CD4-positive, alpha-beta T cell treated with Interleukin-1 beta for 1 hour (primary cell): Measurements from ENCODE around the gene LAMB1.
"Not testable (repeated sequence)": the region's sequence is repeated elsewhere in the genome, so short reads cannot be mapped to it uniquely, and the experiment has no call there.

Source experiments
- DNase-seq, 2 donors: peaks; one replicate each; pipeline ENCODE4 v3.0.0-alpha.2; 2020 to 2022

The LAMB1 gene

DNA sequence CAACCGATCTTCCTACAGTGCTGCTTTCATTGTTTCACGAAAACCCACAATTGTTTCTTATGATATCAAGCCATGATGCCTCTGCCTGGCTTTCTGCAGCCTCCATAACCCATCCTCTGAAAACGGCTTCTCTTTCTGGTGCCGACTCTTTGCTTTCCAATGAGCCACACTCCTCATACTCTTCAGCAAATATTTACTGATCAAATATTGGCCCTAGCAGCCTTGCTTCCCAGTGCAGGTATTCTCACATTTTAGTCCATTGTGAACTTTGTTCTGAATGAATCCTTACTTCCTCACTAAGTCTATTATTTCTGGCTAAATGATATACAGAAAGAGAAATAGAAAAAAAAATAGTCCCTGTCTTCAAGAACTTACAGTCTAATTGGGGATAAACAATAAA, 35.5 kb downstream of the LAMB1 start:
- no peak for DNase-seq

DNA sequence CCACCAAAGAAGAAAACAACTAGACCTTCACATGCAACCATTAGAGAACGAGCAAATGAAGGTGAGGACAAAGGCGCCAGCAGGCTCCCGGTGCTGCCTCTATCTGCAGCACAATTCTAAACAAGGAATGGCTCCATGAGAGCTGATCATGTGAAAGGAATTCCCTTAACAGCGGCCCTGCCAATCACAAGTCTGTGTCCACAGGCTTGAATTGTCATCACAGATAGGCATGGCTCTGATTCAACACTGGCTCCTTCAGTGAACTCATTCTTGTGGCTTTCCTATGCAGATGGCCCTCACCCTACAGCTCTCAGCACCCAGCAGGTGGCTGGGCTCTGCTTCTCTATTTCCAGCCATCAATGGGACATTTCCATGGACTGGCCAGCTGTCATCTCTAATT, 36.2 kb downstream of the LAMB1 start:
- DNase-seq, result no peak

DNA sequence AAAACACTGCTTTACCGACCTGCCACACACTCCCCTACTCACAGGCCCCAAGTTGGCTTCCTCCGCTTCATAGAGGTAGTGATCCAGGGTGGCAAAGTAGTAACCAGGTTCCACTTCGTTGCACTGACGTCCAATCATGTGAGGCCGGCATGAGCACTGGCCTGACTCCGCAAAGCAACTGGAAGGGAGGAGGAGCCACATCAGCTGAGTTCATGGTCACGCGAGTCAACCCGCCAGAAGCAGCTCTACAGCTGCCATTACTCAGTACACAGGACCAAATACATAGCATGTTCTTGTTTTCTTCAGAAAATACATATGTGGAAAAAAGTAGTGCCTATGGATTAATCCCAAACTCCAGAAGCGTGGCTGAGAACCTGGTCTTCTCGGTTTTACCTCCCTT, 38.5 kb downstream of the LAMB1 start:
- no peak for DNase-seq

DNA sequence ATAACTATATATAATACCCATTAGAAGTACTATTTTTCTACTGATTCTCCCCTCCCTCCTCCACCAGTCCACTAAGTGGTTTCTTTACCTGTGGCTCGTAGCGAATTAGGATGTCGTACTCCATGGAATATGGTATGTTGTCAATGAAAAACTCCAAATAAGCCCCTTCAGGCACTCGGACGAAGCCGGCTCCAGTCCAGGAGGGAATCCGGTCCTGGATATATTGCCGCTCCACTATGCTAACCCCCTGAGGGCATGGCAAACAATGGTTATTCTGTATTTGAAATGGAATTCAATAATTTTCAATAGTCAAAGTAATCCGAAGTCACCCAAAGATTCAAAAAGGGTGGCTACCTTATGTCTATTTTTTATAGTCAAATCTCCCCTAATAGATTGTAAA, 40.1 kb downstream of the LAMB1 start:
- no peak for DNase-seq

DNA sequence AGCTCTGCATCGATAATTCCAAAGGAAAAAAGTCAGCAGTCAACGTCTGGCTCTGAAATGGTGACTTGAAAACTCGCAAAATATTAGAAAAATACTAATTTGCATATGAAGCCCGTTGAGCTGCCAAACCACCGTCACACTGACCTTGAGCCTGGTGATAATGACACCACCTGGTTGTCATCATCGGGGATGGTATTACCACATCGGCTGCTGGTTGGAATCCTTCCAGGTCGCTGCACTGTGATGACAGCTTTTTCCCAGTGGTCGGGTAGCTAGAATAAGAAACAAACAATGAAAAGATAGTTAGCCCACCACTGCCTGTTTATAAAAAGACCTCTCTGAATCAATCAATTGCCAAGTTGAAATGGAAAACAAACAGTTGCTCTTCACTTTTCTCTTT, 41.6 kb downstream of the LAMB1 start:
- DNase-seq, result no peak

DNA sequence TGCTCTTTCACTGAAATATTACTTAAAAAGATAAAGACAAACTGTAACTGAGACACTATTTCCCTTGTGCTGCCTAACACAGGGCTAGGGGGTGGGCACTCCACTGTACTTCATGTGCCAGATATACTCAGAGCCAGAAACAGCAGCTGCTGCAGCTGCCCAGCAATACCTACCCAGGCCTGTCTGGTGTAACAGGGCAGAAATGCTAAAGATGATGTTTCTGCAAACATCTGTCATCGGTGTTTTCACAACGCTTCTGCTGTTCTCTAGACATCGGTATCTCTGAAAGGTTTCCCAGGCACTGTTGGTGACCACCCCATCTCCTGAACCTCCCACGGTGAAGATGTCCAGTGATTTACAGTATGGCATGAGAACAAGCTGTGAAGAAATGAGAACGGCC, 42.7 kb downstream of the LAMB1 start:
- DNase-seq, result no peak

DNA sequence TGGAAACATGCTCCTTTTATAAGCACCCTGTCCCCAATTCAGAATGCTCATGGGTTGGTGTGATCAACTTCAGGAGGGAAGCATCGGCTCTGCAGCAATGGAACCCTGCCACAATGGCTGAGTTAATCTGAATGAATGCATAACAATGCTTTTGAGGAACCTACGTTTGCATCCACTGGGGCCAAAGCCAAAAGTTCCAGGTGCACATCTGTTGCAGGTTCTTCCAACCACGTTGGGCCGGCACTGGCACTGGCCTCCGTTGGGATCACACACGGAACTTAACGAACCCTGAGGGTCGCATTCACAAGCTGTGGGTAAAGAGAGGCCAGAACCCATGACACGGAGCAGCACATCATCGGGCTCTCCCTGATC, 43.4 kb downstream of the LAMB1 start:
- DNase-seq, result no peak

DNA sequence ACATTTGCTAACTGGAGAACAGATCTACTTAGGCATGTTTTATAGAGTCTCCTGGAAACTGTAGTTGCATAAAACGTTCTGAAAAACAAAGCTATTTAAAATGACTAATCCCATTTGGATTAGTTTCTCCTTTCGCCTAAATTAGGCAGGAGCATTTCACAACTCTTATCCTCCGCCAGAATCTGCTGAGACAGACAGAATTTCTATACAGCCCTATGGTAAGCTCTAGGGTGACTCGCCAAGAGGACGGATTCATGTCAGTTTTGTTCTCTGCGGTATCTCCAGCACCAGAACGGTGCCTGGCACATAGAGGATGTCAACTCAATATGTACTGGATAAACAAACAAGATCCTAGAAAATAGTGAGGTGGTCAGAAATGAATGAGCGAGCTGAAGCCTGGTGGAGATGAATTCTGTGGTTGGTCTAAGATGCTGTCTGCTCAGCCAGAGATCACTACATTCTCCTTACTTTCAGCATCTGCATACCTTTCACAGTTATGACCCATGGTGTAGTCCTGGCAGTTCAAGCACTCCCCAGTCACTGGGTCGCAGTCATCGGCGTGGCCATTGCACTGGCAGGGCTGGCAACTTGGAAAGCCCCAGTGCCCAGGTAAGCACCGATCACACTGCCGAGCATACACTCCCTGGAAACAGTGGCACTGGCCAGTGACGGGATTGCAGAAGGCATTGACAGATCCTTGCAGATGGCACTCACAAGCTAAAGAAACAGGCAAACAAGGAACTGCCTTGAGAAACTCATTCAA, 44.0 kb downstream of the LAMB1 start:
- no peak for DNase-seq

DNA sequence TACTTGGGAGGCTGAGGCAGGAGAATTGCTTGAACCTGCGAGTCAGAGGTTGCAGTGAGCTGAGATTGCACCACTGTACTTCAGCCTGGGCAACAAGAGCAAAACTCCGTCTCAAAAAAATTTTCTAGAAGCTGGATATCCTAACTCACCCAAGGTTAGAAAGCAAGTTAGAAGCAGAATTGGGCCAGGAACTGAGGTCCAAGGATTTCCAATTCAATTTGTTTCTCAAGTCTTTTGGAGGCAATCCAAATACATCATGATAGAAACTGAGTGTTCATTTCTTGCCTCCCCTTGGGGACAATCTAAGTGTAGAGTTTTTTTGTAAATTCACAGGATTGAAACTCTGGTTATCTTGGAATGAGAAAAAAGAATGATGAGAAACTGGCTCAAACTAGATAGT, 45.5 kb downstream of the LAMB1 start:
- DNase-seq, result no peak

DNA sequence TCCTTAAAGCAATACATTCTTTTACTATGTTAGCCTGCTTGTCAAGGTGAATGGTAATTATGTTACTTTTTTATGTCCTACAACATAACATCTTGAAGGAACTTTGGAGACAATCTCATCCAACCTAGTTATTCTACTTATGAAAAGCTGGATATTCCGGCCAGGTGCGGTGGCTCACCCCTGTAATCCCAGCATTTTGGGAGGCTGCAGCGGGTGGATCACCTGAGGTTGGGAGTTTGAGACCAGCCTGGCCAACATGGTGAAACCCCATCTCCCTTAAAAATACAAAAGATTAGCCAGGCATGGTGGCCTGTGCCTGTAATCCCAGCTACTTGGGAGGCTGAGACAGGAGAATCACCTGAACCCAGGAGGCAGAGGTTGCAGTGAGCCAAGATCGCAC, 46.0 kb downstream of the LAMB1 start:
- DNase-seq, result not testable (repeated sequence)

DNA sequence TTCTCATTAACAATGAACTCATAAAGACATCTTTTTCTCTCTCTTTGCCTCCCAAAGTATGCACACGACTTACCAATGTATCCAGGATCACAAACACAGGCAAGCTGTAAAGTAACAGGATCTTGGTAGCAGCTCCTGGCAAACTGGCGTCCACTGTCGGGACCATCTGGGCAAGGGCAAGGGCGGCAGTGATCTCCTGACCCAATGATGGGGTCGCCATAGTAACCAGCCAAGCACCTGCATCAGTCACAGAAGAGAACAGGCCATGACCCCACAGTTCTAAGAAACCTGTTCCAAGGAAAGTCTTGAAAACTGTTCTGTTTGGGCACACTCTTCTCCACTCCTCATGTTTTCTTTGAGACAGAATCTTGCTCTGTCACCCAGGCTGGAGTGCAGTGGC, 47.6 kb downstream of the LAMB1 start:
- no peak for DNase-seq

DNA sequence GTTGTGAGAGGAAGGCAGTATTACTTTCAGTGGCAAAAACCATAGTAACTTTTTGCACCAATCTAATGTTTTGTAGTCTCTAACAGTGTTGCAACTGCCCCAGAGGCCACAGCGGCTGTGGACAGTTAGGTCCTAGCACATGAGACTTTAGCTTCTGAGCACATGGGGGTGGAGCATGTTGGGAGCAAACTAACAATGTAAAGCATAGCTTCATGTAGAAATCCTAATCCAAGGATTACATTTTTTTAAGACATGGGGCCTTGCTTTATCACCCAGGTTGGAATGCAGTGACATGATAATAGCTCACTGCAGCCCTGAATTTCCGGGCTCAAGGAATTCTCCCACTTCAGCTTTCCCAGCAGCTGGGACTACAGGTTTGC, 49.0 kb downstream of the LAMB1 start:
- no peak for DNase-seq

DNA sequence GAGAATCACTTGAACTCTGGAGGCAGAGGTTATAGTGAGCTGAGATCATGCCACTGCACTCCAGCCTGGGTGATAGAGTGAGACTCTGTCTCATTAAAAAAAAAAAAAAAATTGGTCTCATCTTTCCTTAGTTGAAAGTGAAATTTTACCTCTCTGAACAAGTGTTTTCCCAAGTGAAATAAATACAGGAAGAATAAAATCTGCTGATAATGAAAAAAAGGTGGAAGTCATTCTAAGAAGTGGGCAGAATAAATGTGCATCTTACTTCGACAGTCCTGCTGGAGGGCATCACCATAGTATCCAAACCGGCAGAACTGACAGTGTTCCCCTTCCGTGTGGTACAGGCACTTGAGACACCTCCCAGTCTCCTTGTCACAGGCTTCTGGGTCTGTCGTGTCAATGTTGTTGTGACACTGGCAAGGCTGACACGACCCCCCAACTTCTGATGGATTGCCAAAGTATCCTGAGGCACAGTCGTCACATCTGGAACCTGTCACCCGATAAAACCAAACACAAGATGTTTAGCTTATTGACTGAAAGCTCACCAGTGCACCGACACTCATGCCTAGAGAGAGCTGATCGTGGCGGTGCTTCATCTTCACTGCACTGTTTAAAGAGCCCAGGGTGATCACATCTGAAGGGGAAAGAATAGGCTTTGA, 49.6 kb downstream of the LAMB1 start:
- no peak for DNase-seq

DNA sequence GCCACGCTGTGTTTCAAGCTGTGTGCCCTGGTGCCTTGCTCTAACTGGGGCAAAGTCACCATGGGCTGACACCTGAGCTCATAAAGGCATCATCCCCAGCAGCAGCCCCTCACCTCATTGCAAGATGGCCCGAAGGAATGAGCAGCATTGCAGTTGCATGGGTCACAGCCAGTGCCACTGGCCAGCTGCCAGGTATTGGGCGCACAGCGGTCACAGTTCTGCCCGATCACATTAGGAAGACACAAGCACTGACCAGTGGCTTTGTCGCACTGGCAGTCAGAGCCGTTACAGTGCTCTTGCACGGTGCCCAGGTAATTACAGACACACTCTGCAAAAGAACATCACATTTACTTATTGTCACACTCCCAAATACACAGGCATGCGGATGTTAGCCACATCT, 51.1 kb downstream of the LAMB1 start:
- no peak for DNase-seq

DNA sequence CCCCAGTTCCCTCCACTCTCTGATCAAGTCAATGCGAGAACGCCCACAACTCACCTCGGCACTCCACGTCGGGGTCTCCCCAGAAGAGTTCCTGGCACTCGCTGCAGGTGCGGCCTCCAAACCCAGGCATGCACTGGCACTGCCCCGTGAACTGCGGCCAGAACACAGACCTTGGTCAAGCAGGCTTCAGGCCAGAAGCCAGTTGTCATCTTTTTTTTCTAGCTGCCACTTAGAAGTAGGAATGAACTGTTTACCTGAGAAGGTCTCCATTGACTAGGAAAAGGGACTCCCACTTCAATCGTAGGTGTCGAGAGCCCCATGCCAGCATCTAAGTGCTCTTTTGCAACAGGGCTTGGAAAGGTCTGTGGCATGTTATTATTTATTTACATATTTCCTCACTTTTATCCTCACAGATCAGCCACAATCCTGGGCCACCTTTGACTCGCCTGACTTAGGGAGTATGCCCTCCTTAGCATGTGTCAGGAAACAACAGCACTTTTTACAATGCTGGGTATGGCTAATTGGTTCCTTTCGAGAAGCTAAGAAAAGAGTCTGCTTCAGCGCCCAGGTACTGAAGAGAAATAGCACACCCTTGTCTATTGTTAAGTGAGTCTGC, 51.7 kb downstream of the LAMB1 start:
- no peak for DNase-seq

DNA sequence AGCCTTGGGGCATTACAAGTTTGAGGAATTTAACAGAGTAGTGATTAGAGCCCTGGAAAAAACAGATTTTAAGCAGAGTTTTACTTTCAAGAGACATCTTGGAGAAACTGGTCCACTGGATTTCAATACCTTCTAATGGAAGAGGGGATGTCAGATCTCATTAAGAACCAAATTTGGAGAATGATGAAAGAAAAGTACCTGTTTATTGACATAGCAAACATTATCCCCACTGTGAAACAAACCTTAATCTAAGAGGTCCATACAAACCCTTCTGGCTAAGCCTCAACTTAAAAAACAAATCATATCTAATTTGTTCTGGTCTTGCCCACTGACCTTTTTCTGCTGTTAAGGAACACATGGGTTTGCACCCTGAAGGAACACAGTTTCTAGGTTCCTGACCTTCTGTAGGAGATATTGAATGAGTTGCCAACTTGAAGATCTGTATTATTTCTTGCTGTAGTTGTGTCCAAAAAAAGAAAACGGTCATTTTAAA, 53.5 kb downstream of the LAMB1 start:
- DNase-seq, result no peak

DNA sequence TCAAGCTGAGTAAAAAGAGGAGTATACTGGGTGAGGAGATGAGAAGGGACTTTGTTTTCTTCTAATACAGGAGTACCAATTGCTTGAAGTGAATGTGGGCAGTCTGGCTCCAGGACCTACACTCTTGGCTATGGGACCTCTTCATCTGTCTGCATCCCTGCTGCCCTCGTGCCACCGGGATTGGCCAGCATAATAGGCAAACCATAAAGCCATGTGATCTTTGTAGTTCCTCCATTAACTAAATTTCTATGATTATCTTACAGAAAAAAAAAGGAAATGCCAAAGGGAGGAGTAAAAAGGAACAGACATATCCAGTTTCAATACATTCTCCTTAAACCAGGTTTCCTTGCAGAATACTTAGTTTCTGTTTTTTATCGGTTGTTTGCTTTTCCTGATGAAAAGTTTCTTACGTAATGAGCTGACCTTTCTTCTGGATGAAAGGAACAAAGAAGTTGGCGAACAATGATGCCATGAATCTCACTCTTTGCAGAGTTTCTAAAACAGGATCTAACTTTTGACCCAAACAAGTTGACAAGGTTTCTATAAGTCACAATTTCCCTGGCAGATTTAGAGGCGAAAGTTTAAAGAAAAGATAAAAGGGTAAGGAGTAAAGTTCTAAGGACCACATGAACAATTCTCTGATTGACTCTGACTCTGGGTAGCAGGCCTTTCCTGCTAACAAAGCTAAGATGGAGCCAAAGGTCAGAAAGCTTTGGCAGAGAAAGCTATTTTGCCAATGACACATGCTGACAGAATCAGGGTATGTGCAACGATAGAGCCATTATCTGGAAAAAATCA, 54.1 kb downstream of the LAMB1 start:
- DNase-seq, result no peak

DNA sequence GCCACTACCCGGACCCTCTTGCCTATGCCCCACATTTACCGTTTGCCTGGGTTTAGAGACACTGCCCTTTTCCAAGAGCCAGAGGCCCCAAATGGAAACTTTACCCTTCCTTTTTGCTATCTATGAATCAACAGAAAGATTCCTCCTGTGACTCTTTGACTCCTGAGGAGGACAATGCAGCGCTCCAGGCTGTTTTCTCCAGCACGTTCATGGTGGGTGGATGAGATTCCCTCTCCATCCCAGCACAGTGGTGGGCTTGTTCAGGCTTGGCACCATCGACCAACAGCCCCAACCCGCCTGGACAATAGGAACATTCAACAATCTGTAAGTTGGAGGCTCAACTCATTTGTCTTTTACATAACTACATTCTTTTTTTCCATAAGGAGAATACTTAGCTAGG, 56.1 kb downstream of the LAMB1 start:
- no peak for DNase-seq

DNA sequence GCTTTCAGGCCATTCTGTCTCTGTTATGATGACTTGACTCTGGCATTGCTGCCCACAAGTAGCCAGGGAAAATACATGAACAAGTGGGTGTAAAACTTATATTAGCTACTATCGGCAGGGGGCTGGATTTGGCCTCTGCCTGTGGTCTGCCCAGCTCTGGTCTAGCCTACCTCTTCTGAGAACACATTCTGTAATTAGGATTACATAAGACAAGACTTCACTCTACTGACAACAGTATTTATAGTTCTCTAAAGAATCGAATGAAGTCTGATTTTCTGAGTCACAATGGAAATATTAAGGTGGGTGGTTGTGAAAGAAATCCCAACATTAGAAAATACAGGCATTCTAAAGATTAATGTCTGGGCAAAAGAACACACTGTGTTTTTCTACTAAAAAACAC, 56.5 kb downstream of the LAMB1 start:
- no peak for DNase-seq

DNA sequence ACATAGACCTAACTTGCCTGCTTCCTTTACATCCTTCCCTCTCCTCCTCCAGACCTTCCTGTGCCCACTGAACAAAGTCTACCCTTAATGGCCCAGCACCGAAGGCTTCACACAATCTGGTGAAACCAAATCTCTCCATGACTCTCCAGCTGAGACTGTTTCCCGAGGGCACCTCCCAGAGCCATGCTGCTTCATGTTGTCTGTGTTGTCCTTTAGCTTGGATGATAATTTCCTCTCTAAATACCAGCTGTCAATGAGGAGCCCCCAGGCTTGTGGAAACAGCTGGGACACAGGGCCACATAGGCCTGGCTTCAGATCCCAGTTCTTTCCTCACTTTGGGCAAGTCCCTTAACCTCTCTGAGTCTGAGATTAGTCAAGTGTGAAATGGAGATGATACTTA, 57.6 kb downstream of the LAMB1 start:
- no peak for DNase-seq

DNA sequence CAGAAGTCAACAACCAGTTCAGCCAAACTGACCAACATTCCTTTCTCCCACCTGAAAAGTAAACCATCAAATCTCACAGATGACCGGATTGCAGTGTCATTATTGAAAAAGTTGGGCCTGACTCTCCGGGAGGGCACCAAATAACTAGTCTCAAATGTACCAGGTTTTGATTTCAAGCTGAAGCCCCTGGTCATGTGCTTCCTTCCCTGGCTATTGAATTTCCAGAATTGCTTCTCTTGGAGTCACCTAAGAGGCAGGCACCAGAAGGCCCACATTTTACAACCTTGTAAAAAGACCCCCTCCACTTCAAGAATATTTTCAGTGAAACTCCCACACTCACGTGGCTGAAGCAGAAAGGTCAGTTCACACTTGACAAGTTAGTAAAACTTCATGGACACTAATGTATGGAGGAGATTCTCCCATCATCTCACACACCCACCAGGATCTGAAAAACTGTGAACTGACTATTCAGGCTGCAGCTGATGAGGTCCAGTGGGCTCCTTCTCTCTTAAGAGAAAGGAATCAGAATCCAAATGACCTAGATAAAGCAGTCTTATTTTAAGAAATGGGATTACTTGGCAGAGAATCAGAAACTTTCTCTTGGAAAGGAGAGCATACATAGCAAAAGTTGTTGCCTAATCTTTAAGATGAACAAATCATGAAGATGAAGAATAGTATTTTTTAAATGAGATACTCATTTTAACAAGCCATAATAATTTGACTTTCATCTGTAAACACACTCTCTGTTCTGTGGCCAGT, 58.4 kb downstream of the LAMB1 start:
- no peak for DNase-seq

DNA sequence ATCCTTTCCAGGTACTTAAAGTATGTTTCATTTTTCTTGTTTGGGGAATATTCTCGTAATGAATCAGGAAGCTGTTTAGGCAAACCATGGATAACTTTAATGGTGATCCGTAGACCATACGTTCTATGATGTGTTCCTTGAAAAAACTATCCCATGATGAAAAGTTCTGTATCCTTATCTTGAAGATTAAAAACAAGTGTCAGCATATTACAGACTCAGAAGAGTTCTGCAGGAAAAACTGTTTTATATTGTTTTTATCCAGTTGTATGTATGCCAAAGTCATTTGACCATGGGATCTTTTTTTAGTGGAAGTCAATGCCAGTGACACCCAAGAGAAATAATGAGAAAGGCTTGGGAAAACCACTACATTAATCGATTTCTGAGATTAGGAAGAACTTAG, 59.9 kb downstream of the LAMB1 start:
- no peak for DNase-seq

DNA sequence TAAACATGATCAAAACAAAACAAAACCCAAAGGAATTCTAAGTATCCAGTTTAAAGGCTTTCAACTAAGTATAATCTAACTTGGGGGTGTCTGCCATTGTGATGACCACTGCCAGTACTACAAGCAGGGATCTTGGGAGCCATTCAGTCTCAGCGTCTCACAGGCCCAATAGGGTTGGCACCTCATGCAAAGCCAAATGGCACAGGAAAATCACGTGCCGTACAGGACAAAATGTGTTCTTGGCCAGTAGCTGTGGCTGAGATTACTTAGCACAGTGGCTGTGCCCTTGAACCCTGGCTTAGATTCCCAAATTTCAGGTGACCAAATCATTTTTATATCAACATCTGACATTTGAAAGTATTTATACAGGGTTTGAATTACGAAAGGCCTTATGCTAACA, 62.0 kb downstream of the LAMB1 start:
- no peak for DNase-seq
